ENCODE data around the gene OR6J1.

DNA sequence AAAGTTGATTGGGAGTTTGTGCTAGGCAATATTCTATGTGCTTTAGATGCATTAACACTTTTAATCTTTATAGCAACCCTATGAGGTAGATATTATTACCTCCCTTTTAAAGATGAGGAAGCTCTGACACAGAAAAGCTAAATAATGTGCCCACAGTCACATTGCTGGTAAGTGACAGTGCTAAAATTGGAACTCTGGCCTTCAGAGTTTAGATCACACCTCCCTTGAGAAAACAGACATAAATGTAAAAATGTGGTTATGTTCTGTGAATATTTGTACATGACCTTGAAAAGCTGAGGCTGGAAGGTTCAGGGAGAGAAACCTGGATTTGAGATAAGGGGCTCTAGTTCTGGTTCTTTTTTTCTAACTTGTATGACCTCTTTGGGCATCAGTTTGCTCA, 44.1 kb downstream of the OR6J1 start:
- TF ChIP-seq ZBTB40 (IDR thresholded peaks at IDR 0.05; ENCODE audit: borderline replicate concordance) = no peak
- no peak for TF ChIP-seq MYC (IDR thresholded peaks at IDR 0.05; ENCODE audit: insufficient read depth, insufficient read length, insufficient replicate concordance, low read length, severe bottlenecking)
- TF ChIP-seq RBBP5 (conservative IDR thresholded peaks at IDR 0.05) = no peak
- no peak for TF ChIP-seq RAD51 (IDR thresholded peaks at IDR 0.05)
- TF ChIP-seq POLR2A (IDR thresholded peaks at IDR 0.05; ENCODE audit: low read depth, low read length) = no peak
- TF ChIP-seq ZNF24 (IDR thresholded peaks at IDR 0.05) = no peak
- TF ChIP-seq POLR2AphosphoS5 (IDR thresholded peaks at IDR 0.05; ENCODE audit: low read length) = no peak
- TF ChIP-seq BCLAF1 (IDR thresholded peaks at IDR 0.05) = no peak
